Spleen (tissue), 11 donors: ENCODE data around the gene SUMO2. TPM values are rescaled to one million over a fixed set of nuclear protein-coding genes. Genes with fewer than 3 reads are reported as not detected.
"Not testable (repeated sequence)": the region's sequence is repeated elsewhere in the genome, so short reads cannot be mapped to it uniquely, and the experiment has no call there.

ENCODE experiments used
- DNase-seq: peaks from one replicate; pipeline ENCODE4 v3.0.0-alpha.2; 2020
- H3K27ac ChIP-seq, 8 donors: fragments of 200-600 bp; sonication (generic) in 7 of 8; 1 replicate in 4 of 8; 2 replicates in 4 of 8; pipeline versions ENCODE4 v1.5.0 to v1.8.0; 2016 to 2021; ENCODE audit warnings: inconsistent platforms in 4 of 8, mild to moderate bottlenecking in 4 of 8, moderate library complexity in 1 of 8
- H3K27me3 ChIP-seq, 7 donors: fragments of 200-600 bp; sonication (generic) in 6 of 7; replicated peaks in 1 of 7; 1 replicate in 4 of 7; 2 replicates in 3 of 7; pipeline versions ENCODE4 v1.5.0 to v1.8.0; 2016 to 2021; ENCODE audit warnings: inconsistent platforms in 3 of 7, mild to moderate bottlenecking in 1 of 7
- H3K36me3 ChIP-seq, 6 donors: fragments of 200-600 bp; sonication (generic) in 5 of 6; 1 replicate in 4 of 6; 2 replicates in 2 of 6; pipeline versions ENCODE4 v1.5.0 to v1.8.0; 2016 to 2021; ENCODE audit warnings: inconsistent platforms in 2 of 6
- H3K4me1 ChIP-seq, 6 donors: fragments of 200-600 bp; sonication (generic) in 5 of 6; 1 replicate in 3 of 6; 2 replicates in 3 of 6; pipeline versions ENCODE4 v1.5.0 to v1.8.0; 2016 to 2021; ENCODE audit warnings: inconsistent platforms in 3 of 6
- H3K4me3 ChIP-seq, 8 donors: fragments of 200-600 bp; sonication (generic) in 7 of 8; 1 replicate in 4 of 8; 2 replicates in 4 of 8; pipeline versions ENCODE4 v1.5.0 to v1.8.0; 2016 to 2021; ENCODE audit warnings: inconsistent platforms in 4 of 8, mild to moderate bottlenecking in 4 of 8, moderate library complexity in 2 of 8
- H3K9me3 ChIP-seq, 8 donors: fragments of 200-600 bp; sonication (generic) in 7 of 8; 1 replicate in 4 of 8; 2 replicates in 4 of 8; pipeline versions ENCODE4 v1.5.0 to v1.8.0; 2016 to 2021; ENCODE audit warnings: inconsistent platforms in 4 of 8
- POLR2A ChIP-seq, 3 donors: fragments of 450-650 bp; IDR thresholded peaks; one replicate each; pipeline ENCODE4 v1.5.1; 2017; ENCODE audit warnings: antibody characterized with exemption in 3 of 3, mild to moderate bottlenecking in 1 of 3
- POLR2AphosphoS5 ChIP-seq, 3 donors: sonication (generic); formaldehyde crosslinking; IDR thresholded peaks; one replicate each; pipeline ENCODE4 v1.5.1; 2017; ENCODE audit warnings: antibody characterized with exemption in 3 of 3
- WGBS, 5 donors: extraction: QIAGEN DNeasy Blood & Tissue Kit in 3 of 5; methylation state at CpG; one replicate each; pipeline versions ENCODE4 v1.1.5 to v1.1.7; 2013 to 2018; 5-methylcytosine and 5-hydroxymethylcytosine counted together
- intact Hi-C: fragments of 100-400 bp; cut with DNase I; formaldehyde crosslinking; loops from one replicate; pipeline ENCODE4 v1.15.0; 2023; ENCODE audit warnings: low total_unique reads
- polyA plus RNA-seq, 3 donors: library from polyadenylated mRNA; stranded (reverse); fragments of 200-250 nt; gene quantifications; one replicate each; pipeline ENCODE4 v1.2.1, GENCODE V29; 2013
- total RNA-seq, 7 donors: library from RNA; depleted of rRNA in 3 of 7; stranded (reverse); fragments of >200 nt in 3 of 7; fragmentation: NEBNext Ultra II Directional in 4 of 7; extraction: Animal tissue kit (Norgen Biotek cat#: 25700) in 4 of 7; gene quantifications; one replicate each; pipeline versions ENCODE4 v1.1.0 to v1.2.1, GENCODE V29; 2016 to 2021
- TF ChIP-seq, protein P1 (sequence below), 11 experiments: fragments of 200-600 bp in 7 of 11; fragments of 450-650 bp in 4 of 11; sonication (generic) in 4 of 11; IDR thresholded peaks in 8 of 11; conservative IDR thresholded peaks in 3 of 11; 1 replicate in 7 of 11; 2 replicates in 4 of 11; pipeline versions ENCODE4 v1.4.0 to v1.8.0; 2016 to 2021; ENCODE audit warnings: antibody characterized with exemption in 11 of 11, inconsistent platforms in 4 of 11, mild to moderate bottlenecking in 1 of 11
- donor health status: healthy with polysubstance abuse.
- donor health status: DM: no; HTN: no; CAD: no; lungs with moderate emphysema.
- donor health status: DM: no; HTN: no; CAD: no.
- donor health status: Bipolar disorder and iron deficiency.
- donor health status: healthy.
- donor health status: DM: no; HTN: no; CAD: no.
- donor health status: DM: yes; HTN: yes; CAD: no.

SUMO2 gene
- total and polyA plus RNA-seq, 10 donors = 67.7 to 310 (median 122) TPM

DNA sequence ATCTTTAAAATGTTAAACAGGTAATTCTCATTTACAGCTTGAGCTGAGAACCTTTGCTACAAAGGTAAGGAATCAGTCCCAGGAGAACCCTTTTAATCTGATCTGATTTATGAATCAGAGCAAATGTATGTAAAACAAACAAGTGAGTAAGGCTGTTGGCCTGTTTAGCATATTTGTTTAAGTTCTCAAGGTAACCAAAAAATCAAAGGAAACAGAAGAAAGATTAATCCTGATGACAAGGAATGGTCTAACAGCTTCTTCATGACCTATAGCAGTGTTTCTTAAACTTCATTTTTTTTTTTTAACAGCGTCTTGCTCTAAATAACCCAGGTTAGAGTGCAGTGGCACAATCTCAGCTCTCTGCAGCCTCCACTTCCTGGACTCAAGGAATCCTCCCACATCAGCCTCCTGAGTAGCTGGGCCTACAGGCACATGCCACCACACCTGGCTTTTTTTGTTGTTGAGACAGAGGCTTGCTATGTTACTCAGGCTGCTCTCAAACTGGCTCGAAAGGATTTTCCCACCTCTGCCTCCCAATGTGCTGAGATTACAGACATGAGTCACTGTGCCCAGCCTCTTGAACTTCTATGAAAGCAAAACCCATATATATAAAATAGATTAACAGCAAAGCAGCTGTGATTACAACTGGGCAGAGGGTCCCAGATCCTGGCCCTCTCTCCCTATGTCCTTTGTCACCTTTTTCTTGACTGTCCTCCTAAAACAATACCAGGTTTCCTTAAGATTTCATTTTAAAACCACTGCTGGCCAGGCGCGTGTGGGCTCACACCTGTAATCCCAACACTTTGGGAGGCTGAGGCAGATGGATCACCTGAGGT is 23.3 kb downstream of the SUMO2 start:
- H3K27me3 ChIP-seq = no peaks in the 10 kb centered on the region
- DNase-seq = no peak
- no peak for TF ChIP-seq POLR2AphosphoS5 (IDR thresholded peaks at IDR 0.05)
- TF ChIP-seq, protein P1, sequence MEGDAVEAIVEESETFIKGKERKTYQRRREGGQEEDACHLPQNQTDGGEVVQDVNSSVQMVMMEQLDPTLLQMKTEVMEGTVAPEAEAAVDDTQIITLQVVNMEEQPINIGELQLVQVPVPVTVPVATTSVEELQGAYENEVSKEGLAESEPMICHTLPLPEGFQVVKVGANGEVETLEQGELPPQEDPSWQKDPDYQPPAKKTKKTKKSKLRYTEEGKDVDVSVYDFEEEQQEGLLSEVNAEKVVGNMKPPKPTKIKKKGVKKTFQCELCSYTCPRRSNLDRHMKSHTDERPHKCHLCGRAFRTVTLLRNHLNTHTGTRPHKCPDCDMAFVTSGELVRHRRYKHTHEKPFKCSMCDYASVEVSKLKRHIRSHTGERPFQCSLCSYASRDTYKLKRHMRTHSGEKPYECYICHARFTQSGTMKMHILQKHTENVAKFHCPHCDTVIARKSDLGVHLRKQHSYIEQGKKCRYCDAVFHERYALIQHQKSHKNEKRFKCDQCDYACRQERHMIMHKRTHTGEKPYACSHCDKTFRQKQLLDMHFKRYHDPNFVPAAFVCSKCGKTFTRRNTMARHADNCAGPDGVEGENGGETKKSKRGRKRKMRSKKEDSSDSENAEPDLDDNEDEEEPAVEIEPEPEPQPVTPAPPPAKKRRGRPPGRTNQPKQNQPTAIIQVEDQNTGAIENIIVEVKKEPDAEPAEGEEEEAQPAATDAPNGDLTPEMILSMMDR (IDR thresholded peaks at IDR 0.05 in 8 of 11, conservative IDR thresholded peaks at IDR 0.05 in 3 of 11) = no peak
- no peak for TF ChIP-seq POLR2A (IDR thresholded peaks at IDR 0.05)
- H3K9me3 ChIP-seq = no peaks in the 10 kb centered on the region
- H3K4me1 ChIP-seq = peaks cover 4 to 11% (median 7%) of the 10 kb centered on the region in 6 donors
- H3K36me3 ChIP-seq = peaks cover 0 to 18% (median 3%) of the 10 kb centered on the region in 6 donors
- H3K27ac ChIP-seq = no peak overlapping the region
- intact Hi-C loops = no loop called here
- no peak overlapping the region for H3K4me3 ChIP-seq
- 84 to 95% (median 91%) methylated on average over 4 of the region's 4 CpGs for WGBS, 5 donors

DNA sequence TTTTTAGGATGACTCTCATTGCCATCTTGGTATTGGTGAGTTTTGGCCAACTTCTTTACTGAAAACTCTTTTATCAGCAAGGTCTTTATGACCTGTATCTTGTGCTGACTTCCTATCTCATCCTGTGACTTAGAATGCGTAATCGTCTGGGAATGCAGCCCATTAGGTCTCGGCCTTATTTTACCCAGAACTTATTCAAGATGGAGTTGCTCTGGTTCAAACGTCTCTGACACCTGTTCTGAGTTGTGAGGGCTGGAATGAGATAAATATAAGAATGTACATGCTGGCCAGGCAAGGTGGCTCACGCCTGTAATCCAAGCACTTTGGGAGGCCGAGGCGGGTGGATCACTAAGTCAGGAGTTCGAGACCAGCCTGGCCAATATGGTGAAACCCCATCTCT is 24.3 kb downstream of the SUMO2 start:
- H3K36me3 ChIP-seq = peaks cover 0 to 10% (median under 1%) of the 10 kb centered on the region in 6 donors
- H3K27ac ChIP-seq, H3K9me3 ChIP-seq, intact Hi-C loops, H3K4me3 ChIP-seq, DNase-seq, H3K27me3 ChIP-seq: not testable (repeated sequence)
- H3K4me1 ChIP-seq = peaks cover 4 to 16% (median 9%) of the 10 kb centered on the region in 6 donors
- WGBS, 5 donors = 89 to 96% (median 93%) methylated on average over 8 of the region's 8 CpGs

GRCh38 chr17:75155191-75155601 is 27.6 kb downstream of the SUMO2 start:
- TF ChIP-seq POLR2AphosphoS5 (IDR thresholded peaks at IDR 0.05) (no peak), POLR2A (IDR thresholded peaks at IDR 0.05) (no peak)
- TF ChIP-seq, protein P1 (IDR thresholded peaks at IDR 0.05 in 8 of 11, conservative IDR thresholded peaks at IDR 0.05 in 3 of 11) = no peak
- Histone ChIP-seq H3K9me3 (no peaks in the 10 kb centered on the region), H3K4me1 (peaks cover 9 to 41% (median 29%) of the 10 kb centered on the region in 6 donors), H3K27me3 (no peaks in the 10 kb centered on the region), H3K36me3 (peaks cover 0 to 5% (median 0%) of the 10 kb centered on the region in 6 donors), H3K4me3 (peak overlapping the region in 2 of 8 donors; percentile 90 to 99), H3K27ac (peak overlapping the region in 6 of 8 donors; percentile 83 to 96 (median 89))
- intact Hi-C loops = no loop called here
- WGBS, 5 donors = 89 to 100% (median 95%) methylated on average over 3 of the region's 3 CpGs
- DNase-seq = no peak

DNA sequence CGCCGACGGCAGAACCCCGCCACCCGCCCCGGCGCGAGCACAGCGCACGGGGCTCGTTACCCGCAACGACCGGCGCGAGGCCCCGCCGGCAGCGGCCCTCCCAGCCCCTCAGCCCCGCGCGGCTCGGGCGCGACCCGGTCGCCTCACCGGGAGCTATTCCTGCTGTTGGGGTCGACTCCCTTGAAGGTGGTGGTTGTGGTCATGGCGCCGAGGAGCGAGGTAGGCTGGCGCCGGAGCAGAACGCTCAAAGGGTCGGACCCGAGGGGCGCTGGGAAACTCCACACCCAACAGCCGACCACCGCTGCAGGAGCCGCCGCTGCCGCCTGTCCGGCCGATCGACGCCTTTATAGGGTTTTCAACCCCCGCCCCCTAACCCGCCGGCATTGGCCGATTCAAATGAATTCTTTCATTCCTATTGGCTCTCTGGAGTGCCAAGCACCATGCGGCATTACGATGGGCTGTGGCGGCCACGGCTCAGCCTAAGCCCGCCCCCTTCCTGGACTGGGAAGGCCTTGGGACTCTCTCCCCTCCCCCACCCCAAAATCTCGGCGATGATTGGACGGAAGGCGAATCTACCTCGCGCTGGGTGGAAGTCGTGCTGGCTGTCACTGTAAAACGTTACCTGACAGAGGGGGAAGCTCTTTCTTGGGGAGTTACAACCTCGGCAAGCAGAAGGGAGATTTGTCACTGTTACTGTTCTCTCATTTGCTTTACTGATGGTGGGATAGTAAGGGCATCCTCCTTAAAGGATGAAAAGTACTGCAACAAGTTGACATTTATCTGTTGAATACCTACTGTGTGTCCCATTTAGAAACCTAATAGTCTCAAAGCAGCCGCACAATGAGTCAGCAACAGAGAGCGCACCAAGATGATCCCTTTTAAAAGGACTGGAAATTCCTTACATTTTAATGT is 28.3 kb downstream of the SUMO2 start, which contains the start of gene JPT1:
Gene JPT1 (minus strand): TSS at position 318 of the 912 bp plus-strand sequence. CDS start 115 bp downstream, at position 203.
- 2 to 5% (median 3%) methylated on average over 24 to 67 of the region's 67 CpGs for WGBS, 5 donors
- no peaks in the 10 kb centered on the region for H3K9me3 ChIP-seq
- TF ChIP-seq POLR2A (IDR thresholded peaks at IDR 0.05) (peak; percentile 93 to 99 (median 97)), POLR2AphosphoS5 (IDR thresholded peaks at IDR 0.05) (peak; percentile 100)
- TF ChIP-seq, protein P1 (IDR thresholded peaks at IDR 0.05 in 8 of 11, conservative IDR thresholded peaks at IDR 0.05 in 3 of 11) = peak in 5 of 11 experiments; percentile 15 to 44 (median 25)
- intact Hi-C loops = no loop called here
- H3K4me3 ChIP-seq = peak within 1 kb of the TSS; percentile 76 to 99 (median 90)
- no peaks in the 10 kb centered on the region for H3K36me3 ChIP-seq
- peaks cover 9 to 42% (median 30%) of the 10 kb centered on the region in 6 donors for H3K4me1 ChIP-seq
- peak; percentile 97 for DNase-seq
- no peaks in the 10 kb centered on the region for H3K27me3 ChIP-seq
- peak within 1 kb of the TSS; percentile 76 to 96 (median 86) for H3K27ac ChIP-seq
